HG02970 (cell line): Measurements from ENCODE around the gene MBLAC1.

Experiments used
- ATAC-seq: cut with Tn5 transposase; IDR thresholded peaks from one replicate; pipeline ENCODE4 v1.9.1; 2021; ENCODE audit warnings: mild to moderate bottlenecking, moderate library complexity, moderate number of reproducible peaks; ENCODE audit not compliant: unreplicated experiment, low FRiP score

Gene MBLAC1

GRCh38 chr7:100166970-100167911 is 40.5 kb downstream of the MBLAC1 start:
- ATAC-seq = no peak

DNA sequence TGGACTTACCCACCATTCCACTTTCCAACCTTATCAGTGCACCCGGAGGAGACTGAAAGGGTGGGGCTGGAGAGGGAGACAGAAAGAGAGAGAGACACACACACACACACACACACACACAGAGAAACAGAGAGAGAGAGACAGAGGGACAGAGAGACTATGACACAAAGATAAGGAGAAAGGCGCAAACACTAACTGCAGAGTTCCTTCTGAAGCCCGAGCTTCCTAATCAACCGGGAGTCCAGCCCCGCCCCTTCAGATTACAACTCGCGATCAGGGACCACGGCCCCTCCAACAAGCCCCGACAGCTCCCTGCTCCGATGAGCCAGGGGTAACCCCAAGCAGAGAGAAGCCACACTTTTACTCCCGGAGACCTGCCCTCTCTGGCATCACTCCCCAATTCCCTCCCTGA is 41.2 kb downstream of the MBLAC1 start:
- no peak for ATAC-seq

GRCh38 chr7:100169147-100169850 is 42.5 kb downstream of the MBLAC1 start:
- ATAC-seq = no peak

- ATAC-seq = no peak
Measured at GRCh38 chr7:100170101-100170897, 43.5 kb downstream of the MBLAC1 start.

GRCh38 chr7:100171087-100171681 is 44.4 kb downstream of the MBLAC1 start:
- no peak for ATAC-seq

DNA sequence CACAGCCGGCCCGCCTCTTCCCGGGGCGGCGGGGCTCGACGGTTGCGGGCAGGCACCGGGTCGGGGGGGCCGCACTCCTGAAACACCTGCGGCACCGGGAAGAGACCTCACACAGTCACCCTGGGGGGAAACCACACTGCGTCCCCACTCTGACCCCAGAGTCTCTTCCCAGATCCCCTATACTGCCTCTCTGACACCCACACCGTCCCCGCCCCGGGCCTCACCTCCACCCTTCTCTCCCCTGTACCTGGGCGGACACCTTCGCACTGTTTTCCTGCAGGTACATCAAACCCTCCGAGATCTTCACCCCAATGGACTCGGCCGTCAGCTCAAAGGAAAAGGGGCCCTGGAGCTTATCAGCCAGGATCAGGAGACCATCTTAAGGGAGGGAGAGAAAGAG is 45.1 kb downstream of the MBLAC1 start:
- no peak for ATAC-seq

GRCh38 chr7:100173806-100174495 is 47.2 kb downstream of the MBLAC1 start:
- ATAC-seq = no peak

GRCh38 chr7:100174582-100174981 is 47.8 kb downstream of the MBLAC1 start:
- ATAC-seq = no peak

DNA sequence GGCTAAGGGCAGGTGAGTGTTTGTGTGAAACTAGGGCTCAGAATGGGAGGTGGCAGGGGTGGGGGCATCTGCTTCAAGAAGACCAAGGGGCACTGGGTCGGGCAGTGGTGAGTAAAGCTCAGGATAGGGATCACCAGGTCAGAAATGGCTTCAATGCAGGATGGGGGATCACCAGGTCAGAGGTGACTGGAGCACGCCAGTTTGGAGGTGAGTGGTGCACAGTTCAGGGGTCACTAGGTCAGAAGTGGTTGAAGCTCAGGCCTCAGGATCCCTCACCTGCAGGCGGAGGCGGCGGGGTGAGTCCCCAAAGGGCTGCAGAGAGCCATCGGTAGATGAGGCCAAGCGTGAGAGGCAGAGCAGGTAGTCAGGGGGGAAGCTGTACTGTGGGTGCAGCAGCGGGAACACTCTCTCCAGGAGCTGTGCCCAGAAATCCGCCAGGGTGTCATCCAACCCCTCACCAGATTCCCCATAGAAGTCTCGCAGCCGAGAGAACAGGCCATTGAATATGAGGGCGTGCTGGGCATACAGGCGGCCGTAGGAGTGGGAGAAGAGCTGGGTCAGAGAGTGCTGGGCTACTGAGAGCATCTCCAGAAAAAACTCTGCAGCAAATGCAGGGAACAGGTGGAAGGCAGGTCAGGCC is 48.6 kb downstream of the MBLAC1 start:
- ATAC-seq = no peak

- no peak for ATAC-seq
Measured at GRCh38 chr7:100176096-100177044, 49.6 kb downstream of the MBLAC1 start.

- peak; percentile 69 for ATAC-seq
Measured at GRCh38 chr7:100177045-100178001, 50.6 kb downstream of the MBLAC1 start, which contains the start of the genes GPC2 and STAG3. Gene GPC2 (minus strand): TSS chr7:100177381. CDS start chr7:100177199, 182 bp downstream. Gene STAG3 (plus strand): TSS chr7:100177918. CDS start chr7:100180557, 2,639 bp downstream.
